ENCODE data around the gene MED19.
"Not testable (repeated sequence)": the region's sequence is repeated elsewhere in the genome, so short reads cannot be mapped to it uniquely, and the experiment has no call there.

MED19 gene

GRCh38 chr11:57711414-57712255 lies at the start of gene MED19:
Gene MED19 (minus strand): TSS chr11:57712215. CDS start chr11:57712179, 36 bp downstream.
- peak; percentile 59 for DNase-seq

- DNase-seq = no peak
Observed at GRCh38 chr11:57758174-57758573, 46.2 kb upstream of the MED19 start.

- DNase-seq = no peak
Observed at GRCh38 chr11:57752954-57753353, 40.9 kb upstream of the MED19 start.

- DNase-seq = peak; percentile 51
Observed at GRCh38 chr11:57751676-57752253, 39.8 kb upstream of the MED19 start, which contains the start of gene BTBD18. Gene BTBD18 (minus strand): TSS chr11:57751819. CDS start chr11:57751188, 631 bp downstream.

GRCh38 chr11:57751176-57751575 lies 39.2 kb upstream of the MED19 start:
- DNase-seq = no peak

GRCh38 chr11:57746920-57747319 lies 34.9 kb upstream of the MED19 start:
- no peak for DNase-seq

- no peak for DNase-seq
Observed at GRCh38 chr11:57745206-57745605, 33.2 kb upstream of the MED19 start.

GRCh38 chr11:57744357-57744756 lies 32.3 kb upstream of the MED19 start:
- no peak for DNase-seq

GRCh38 chr11:57742087-57742452 lies 30.1 kb upstream of the MED19 start:
- DNase-seq = no peak

- DNase-seq = peak; percentile 97
Observed at GRCh38 chr11:57741132-57742086, 29.4 kb upstream of the MED19 start, which contains the start of gene SELENOH. Gene SELENOH (plus strand): TSS chr11:57741491. CDS start chr11:57741596, 105 bp downstream.

GRCh38 chr11:57735619-57736298 lies 23.7 kb upstream of the MED19 start:
- DNase-seq = no peak

GRCh38 chr11:57732661-57733060 lies 20.6 kb upstream of the MED19 start:
- no peak for DNase-seq

- no peak for DNase-seq
Observed at GRCh38 chr11:57729479-57729878, 17.5 kb upstream of the MED19 start.

- DNase-seq = no peak
Observed at GRCh38 chr11:57728829-57729228, 16.8 kb upstream of the MED19 start.

GRCh38 chr11:57727185-57727584 lies 15.2 kb upstream of the MED19 start:
- no peak for DNase-seq

GRCh38 chr11:57716726-57717125 lies 4.7 kb upstream of the MED19 start:
- not testable (repeated sequence) for DNase-seq

GRCh38 chr11:57713835-57714234 lies 1.8 kb upstream of the MED19 start:
- DNase-seq = no peak

GRCh38 chr11:57712256-57713150 lies 488 bp upstream of the MED19 start, which contains the start of gene TMX2:
Gene TMX2 (plus strand): TSS chr11:57712593. CDS start chr11:57712619, 26 bp downstream.
- DNase-seq = peak; percentile 99

GRCh38 chr11:57709802-57710367 lies 2.1 kb downstream of the MED19 start:
- no peak for DNase-seq

GRCh38 chr11:57705432-57705831 lies 6.6 kb downstream of the MED19 start:
- DNase-seq = not testable (repeated sequence)

GRCh38 chr11:57704932-57705331 lies 7.1 kb downstream of the MED19 start:
- no peak for DNase-seq

Measured in fibroblast of upper back skin (primary cell).